ENCODE results near the gene VAV1. TPM values are rescaled to one million over a fixed set of nuclear protein-coding genes. Genes with fewer than 3 reads are reported as not detected.

The VAV1 gene
- total and polyA plus RNA-seq, 2 experiments from 2014 or later: not detected

GRCh38 chr19:6724631-6725492 is 47.6 kb upstream of the VAV1 start:
- H3K4me3 ChIP-seq: no peak overlapping the region
- H3K9me2 ChIP-seq (ENCODE audit: insufficient read depth): no peaks in the 10 kb centered on the region
- no peak overlapping the region for H3K4me2 ChIP-seq (ENCODE audit: unreplicated experiment)
- no peaks in the 10 kb centered on the region for H3K36me3 ChIP-seq (ENCODE audit: low read depth)
- H3K9ac ChIP-seq: no peak overlapping the region
- no peak overlapping the region for H3K27ac ChIP-seq
- TF ChIP-seq EZH2phosphoT487 (IDR thresholded peaks at IDR 0.05; ENCODE audit: insufficient read depth, low read depth) (no peak), EZH2 (IDR thresholded peaks at IDR 0.05; ENCODE audit: insufficient read depth, poor library complexity, severe bottlenecking) (no peak)
- H3F3A ChIP-seq (ENCODE audit: insufficient read depth): peaks cover 4% of the 10 kb centered on the region; the same call in 1 of the 2 replicates
- H2AFZ ChIP-seq: no peak overlapping the region
- no peaks in the 10 kb centered on the region for H3K27me3 ChIP-seq (replicated peaks; ENCODE audit: insufficient read depth)
- no peaks in the 10 kb centered on the region for H4K20me1 ChIP-seq (ENCODE audit: insufficient read depth)
- peaks cover 19% of the 10 kb centered on the region for H3K4me1 ChIP-seq (ENCODE audit: insufficient read depth)
- in situ Hi-C loops (cut with MboI): no loop called here
- no peaks in the 10 kb centered on the region for H3K79me2 ChIP-seq (ENCODE audit: insufficient read depth)
- H3K9me3 ChIP-seq (ENCODE audit: low read depth): no peaks in the 10 kb centered on the region
- DNase-seq: no peak
- 44 to 48% methylated on average over 15 of the region's 15 CpGs for WGBS, 2 experiments (ENCODE audit: low coverage in 1 of 2, low lambda C conversion rate in 2 of 2, missing lambda C conversion rate in 2 of 2)

GRCh38 chr19:6725513-6726231 is 46.8 kb upstream of the VAV1 start:
- in situ Hi-C loops (cut with MboI): no loop called here
- no peaks in the 10 kb centered on the region for H3K9me2 ChIP-seq (ENCODE audit: insufficient read depth)
- H3K9me3 ChIP-seq (ENCODE audit: low read depth): no peaks in the 10 kb centered on the region
- H3K4me3 ChIP-seq: no peak overlapping the region
- H3K79me2 ChIP-seq (ENCODE audit: insufficient read depth): no peaks in the 10 kb centered on the region
- no peaks in the 10 kb centered on the region for H3K36me3 ChIP-seq (ENCODE audit: low read depth)
- TF ChIP-seq EZH2 (IDR thresholded peaks at IDR 0.05; ENCODE audit: insufficient read depth, poor library complexity, severe bottlenecking) (no peak), EZH2phosphoT487 (IDR thresholded peaks at IDR 0.05; ENCODE audit: insufficient read depth, low read depth) (no peak)
- peaks cover 16% of the 10 kb centered on the region for H3K4me1 ChIP-seq (ENCODE audit: insufficient read depth)
- no peaks in the 10 kb centered on the region for H4K20me1 ChIP-seq (ENCODE audit: insufficient read depth)
- peaks cover 4% of the 10 kb centered on the region; the same call in 1 of the 2 replicates for H3F3A ChIP-seq (ENCODE audit: insufficient read depth)
- H3K27me3 ChIP-seq (replicated peaks; ENCODE audit: insufficient read depth): no peaks in the 10 kb centered on the region
- H3K9ac ChIP-seq: no peak overlapping the region
- WGBS, 2 experiments (ENCODE audit: low coverage in 1 of 2, low lambda C conversion rate in 2 of 2, missing lambda C conversion rate in 2 of 2): 87 to 91% methylated on average over 16 of the region's 16 CpGs
- H3K4me2 ChIP-seq (ENCODE audit: unreplicated experiment): no peak overlapping the region
- H2AFZ ChIP-seq: no peak overlapping the region
- H3K27ac ChIP-seq: no peak overlapping the region
- DNase-seq: no peak

- in situ Hi-C loops (cut with MboI): no loop called here
- Histone ChIP-seq H3F3A (ENCODE audit: insufficient read depth) (no peaks in the 10 kb centered on the region), H3K9ac (no peak overlapping the region), H2AFZ (no peak overlapping the region), H4K20me1 (ENCODE audit: insufficient read depth) (no peaks in the 10 kb centered on the region), H3K27ac (no peak overlapping the region), H3K36me3 (ENCODE audit: low read depth) (no peaks in the 10 kb centered on the region), H3K9me2 (ENCODE audit: insufficient read depth) (no peaks in the 10 kb centered on the region), H3K4me3 (no peak overlapping the region), H3K79me2 (ENCODE audit: insufficient read depth) (no peaks in the 10 kb centered on the region), H3K4me2 (ENCODE audit: unreplicated experiment) (no peak overlapping the region), H3K4me1 (ENCODE audit: insufficient read depth) (peaks cover 1% of the 10 kb centered on the region), H3K27me3 (replicated peaks; ENCODE audit: insufficient read depth) (no peaks in the 10 kb centered on the region), H3K9me3 (ENCODE audit: low read depth) (no peaks in the 10 kb centered on the region)
- TF ChIP-seq EZH2phosphoT487 (IDR thresholded peaks at IDR 0.05; ENCODE audit: insufficient read depth, low read depth) (no peak), EZH2 (IDR thresholded peaks at IDR 0.05; ENCODE audit: insufficient read depth, poor library complexity, severe bottlenecking) (no peak)
- 70 to 74% methylated on average over 8 of the region's 8 CpGs for WGBS, 2 experiments (ENCODE audit: low coverage in 1 of 2, low lambda C conversion rate in 2 of 2, missing lambda C conversion rate in 2 of 2)
- no peak for DNase-seq
These were observed 44.2 kb upstream of the VAV1 start for GRCh38 chr19:6728346-6728745.

GRCh38 chr19:6729573-6730152 is 42.8 kb upstream of the VAV1 start:
- Histone ChIP-seq H3K27ac (no peak overlapping the region), H3K4me2 (ENCODE audit: unreplicated experiment) (no peak overlapping the region), H4K20me1 (ENCODE audit: insufficient read depth) (no peaks in the 10 kb centered on the region), H3K9me2 (ENCODE audit: insufficient read depth) (no peaks in the 10 kb centered on the region), H3K9me3 (ENCODE audit: low read depth) (no peaks in the 10 kb centered on the region), H3K4me1 (ENCODE audit: insufficient read depth) (no peaks in the 10 kb centered on the region), H3K36me3 (ENCODE audit: low read depth) (no peaks in the 10 kb centered on the region), H2AFZ (no peak overlapping the region), H3K4me3 (no peak overlapping the region), H3K79me2 (ENCODE audit: insufficient read depth) (no peaks in the 10 kb centered on the region; the same call in 1 of the 2 replicates), H3K9ac (no peak overlapping the region), H3K27me3 (replicated peaks; ENCODE audit: insufficient read depth) (no peaks in the 10 kb centered on the region), H3F3A (ENCODE audit: insufficient read depth) (no peaks in the 10 kb centered on the region)
- DNase-seq: no peak
- no peak for TF ChIP-seq EZH2phosphoT487 (IDR thresholded peaks at IDR 0.05; ENCODE audit: insufficient read depth, low read depth)
- in situ Hi-C loops (cut with MboI): no loop called here
- WGBS, 2 experiments (ENCODE audit: low coverage in 1 of 2, low lambda C conversion rate in 2 of 2, missing lambda C conversion rate in 2 of 2): 92% methylated on average over 21 to 23 of the region's 23 CpGs
